Fibroblast of skin of back (primary cell): ENCODE results near the gene DRD4.
"Not testable (repeated sequence)": the region's sequence is repeated elsewhere in the genome, so short reads cannot be mapped to it uniquely, and the experiment has no call there.

Experiments used
- DNase-seq: peaks from one replicate; pipeline ENCODE4 v3.0.0-alpha.2; 2013

Gene DRD4

GRCh38 chr11:680476-680875 lies 43.4 kb downstream of the DRD4 start:
- no peak for DNase-seq

DNA sequence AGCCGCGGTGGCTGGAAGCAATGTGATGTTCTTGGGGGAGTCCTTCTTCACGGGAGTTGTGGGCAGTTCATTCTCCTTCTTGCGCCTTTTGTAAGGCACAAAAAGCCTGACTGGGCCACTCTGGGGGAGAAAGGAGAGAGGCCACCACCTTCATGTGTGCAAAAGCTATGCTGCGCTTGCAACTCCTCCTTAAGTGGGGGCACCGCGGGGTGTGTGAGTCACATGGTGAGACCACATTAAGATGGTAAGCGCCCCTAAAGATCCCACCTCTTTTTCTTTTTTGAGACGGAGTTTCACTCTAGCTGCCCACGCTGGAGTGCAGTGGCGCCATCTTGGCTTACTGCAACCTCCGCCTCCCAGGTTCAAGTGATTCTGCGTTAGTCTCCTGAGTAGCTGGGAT lies 43.9 kb downstream of the DRD4 start:
- DNase-seq: no peak

DNA sequence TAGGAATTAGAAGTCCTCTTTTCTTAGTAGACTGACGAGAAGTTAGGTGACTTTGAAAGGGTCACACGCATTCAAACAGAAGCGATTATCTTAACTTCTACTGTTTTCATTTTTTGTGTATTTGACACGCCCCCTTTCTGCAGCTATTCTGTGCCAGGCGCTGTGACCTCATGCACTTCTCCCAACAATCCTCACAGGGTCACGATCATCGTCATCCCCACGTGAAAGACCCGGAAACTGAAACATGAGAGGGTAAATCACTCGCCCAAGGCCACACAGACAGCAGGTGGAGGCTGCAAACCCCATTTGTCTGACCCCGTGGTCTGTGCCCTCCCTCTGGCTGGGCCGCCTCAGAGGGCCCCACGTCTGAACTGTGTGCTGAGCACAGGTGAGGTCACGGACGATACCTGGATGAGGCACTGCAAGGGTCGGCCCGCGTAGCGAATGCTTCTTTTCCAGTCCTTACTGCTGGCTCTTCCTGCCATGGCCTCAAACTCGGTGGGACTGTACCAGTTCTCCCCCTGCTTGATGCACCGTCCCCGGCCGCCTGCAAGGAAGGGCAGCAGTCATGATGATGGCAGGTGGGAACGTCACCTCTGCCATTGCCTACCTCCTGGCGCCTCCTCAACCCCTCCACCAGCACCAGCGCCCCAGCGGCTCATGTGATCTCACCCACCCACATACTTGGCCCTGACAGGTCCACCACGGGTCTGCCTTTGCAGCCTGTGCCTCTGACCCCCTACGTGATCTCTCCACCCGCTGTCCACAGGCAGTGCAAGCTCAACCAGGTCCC lies 49.6 kb downstream of the DRD4 start:
- DNase-seq: no peak

- no peak for DNase-seq
Observed at GRCh38 chr11:687751-688150, 50.7 kb downstream of the DRD4 start.

DNA sequence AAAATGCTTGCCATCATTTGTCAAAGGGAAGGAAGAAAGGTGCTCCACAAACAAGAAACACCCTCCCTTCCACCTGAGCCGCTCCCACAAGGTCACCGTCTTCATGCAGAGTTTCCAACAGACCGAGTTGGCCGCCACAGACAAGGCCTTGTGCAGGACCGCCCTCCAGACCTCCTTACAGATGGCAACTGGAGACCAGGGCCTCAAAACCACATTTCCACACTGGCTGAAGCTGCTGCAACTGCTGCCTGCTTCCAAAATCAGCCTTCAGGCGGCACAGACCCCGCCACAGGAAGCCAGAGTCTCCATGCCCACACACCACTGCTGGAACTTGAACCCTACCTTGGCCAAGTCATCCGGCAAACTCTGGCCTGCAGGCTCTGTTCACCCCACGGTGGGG lies 51.6 kb downstream of the DRD4 start:
- no peak for DNase-seq

DNA sequence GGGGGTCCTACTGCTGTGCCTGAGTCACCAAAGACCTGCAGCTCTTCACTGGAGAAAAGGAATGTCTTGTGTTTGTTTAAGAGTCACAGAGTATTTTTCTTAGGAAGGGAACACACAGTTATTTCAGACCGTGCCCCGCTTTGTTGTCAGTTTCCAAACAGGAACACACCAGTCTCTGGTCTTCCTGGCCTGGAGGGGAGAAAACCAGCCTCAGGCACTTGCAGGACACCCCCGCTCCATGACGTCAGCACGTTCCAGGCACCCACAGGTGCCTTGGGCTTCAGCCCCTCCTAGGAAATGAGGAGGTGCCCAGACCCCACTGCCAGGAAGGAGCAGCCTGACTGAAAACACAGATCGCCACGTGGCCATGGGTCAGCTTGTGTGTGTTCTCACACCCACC lies 52.6 kb downstream of the DRD4 start:
- DNase-seq: peak; percentile 71

DNA sequence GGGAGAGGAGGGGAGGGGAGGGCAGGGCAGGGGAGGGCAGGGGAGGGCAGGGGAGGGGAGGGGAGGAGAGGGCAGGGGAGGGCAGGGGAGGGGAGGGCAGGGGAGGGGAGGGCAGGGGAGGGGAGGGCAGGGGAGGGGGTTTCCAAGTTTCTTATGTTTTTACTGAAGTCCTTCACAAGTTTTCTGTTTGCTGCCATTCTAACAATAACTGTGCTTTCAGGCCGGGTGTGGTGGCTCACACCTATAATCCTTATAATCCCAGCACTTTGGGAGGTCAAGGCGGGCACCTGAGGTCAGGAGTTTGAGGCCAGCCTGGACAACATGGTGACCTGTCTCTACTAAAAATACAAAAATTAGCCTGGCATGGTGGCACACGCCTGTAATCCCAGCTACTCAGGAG lies 53.2 kb downstream of the DRD4 start:
- not testable (repeated sequence) for DNase-seq
